GM13977 (cell line): ENCODE results near the gene DSE.

ENCODE experiments used
- DNase-seq: peaks from one replicate; pipeline ENCODE4 v3.0.0; 2012; ENCODE audit warnings: low spot score
- in situ Hi-C: fragments of 300-500 bp; cut with MboI; formaldehyde crosslinking; loops from one replicate; pipeline ENCODE4 v1.12.0; 2022; ENCODE audit warnings: low sequenced_read_pairs, low pct_unique_long_range_greater_than_20kb, mixed read lengths, inconsistent platforms; ENCODE audit not compliant: unreplicated experiment
- TF ChIP-seq, protein P1 (sequence below): IDR thresholded peaks from 2 replicates; pipeline ENCODE4 v1.5.1; 2012; ENCODE audit warnings: mild to moderate bottlenecking, control low read depth; ENCODE audit not compliant: insufficient read depth; ENCODE audit errors: extremely low read depth, missing control alignments

DSE gene

DNA sequence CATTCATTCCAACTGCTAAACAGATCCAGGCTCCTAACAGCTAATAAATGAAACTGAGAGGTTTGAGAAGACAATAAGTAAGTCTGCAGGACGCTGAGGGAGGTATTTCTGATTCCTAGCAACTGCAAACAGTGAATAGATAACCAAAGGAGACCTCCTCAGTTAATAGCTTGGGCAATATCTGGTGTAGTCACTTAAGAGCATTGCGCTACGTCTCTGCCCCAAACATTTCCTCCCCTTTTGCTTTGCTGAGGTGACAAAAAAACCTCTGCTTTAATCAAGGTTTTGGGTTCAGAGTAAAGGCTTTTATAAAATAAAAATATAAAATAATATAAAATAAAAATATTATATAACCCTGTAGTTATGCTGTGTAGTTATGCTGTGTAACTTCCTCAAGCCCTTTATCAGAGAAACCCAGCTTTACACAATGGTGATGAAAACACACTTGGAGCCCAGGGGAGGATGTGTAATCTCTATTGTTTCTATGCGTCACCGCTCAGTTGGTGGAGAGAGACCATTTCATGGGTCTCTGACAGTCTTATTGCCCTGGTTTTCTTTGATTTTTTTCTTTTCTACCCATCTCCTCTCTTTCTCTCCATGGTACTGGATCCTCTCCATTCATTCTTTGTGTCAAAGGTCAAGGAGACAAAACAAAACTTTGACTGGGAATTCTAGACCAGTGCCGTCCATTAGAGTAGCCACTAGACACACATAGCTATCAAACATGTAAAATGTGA is 121.8 kb downstream of the DSE start:
- no peak for DNase-seq
- in situ Hi-C loops = no loop called here
- TF ChIP-seq, protein P1, sequence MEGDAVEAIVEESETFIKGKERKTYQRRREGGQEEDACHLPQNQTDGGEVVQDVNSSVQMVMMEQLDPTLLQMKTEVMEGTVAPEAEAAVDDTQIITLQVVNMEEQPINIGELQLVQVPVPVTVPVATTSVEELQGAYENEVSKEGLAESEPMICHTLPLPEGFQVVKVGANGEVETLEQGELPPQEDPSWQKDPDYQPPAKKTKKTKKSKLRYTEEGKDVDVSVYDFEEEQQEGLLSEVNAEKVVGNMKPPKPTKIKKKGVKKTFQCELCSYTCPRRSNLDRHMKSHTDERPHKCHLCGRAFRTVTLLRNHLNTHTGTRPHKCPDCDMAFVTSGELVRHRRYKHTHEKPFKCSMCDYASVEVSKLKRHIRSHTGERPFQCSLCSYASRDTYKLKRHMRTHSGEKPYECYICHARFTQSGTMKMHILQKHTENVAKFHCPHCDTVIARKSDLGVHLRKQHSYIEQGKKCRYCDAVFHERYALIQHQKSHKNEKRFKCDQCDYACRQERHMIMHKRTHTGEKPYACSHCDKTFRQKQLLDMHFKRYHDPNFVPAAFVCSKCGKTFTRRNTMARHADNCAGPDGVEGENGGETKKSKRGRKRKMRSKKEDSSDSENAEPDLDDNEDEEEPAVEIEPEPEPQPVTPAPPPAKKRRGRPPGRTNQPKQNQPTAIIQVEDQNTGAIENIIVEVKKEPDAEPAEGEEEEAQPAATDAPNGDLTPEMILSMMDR = no peak
